ENCODE data around the gene RHOC. TPM values are rescaled to one million over a fixed set of nuclear protein-coding genes. Genes with fewer than 3 reads are reported as not detected.

Gene RHOC
- total RNA-seq, 4 donors from 2014 or later = 222 to 374 (median 324) TPM

DNA sequence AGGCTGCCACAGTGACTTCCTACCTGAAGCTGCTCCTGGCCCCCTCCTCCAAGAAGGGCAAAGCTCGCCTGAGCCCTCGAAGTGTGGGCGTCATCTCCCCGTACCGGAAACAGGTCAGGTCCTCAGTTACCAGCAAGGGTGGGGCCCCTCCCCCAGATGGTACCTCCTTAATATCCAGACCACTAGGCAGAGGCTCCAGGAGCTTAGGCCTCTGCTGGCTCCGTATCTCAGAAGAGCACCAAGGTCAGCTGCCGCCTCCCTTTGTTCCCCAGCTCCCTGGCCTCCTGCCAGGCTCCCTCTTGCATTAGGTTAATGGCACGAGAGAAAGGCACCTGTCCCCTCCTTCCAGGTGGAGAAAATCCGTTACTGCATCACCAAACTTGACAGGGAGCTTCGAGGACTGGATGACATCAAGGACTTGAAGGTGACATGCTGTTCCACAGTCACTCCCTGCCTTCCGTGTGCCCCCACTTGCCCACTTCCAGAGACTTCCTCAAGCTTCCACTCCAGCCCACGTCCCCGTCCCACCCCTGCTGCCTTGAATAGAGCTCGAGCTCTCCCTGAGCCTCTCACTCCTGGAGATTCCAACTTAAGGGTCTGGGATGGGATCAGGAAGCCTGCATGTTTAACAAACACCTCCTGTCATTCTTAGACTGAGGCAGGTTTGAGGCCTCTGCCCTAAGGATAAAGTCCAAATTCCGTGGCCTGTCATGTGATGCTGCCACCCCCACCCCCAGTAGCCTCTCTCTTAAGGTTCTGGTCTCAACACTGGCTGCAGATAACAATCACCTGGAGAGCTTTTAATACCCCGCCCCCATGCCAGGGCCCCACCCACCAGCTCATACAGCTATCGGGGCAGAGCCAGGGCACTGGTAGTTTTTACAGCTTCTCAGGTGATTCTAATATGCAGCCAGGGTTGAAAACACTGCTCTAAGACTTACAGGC, 8.3 kb downstream of the RHOC start:
- Histone ChIP-seq H3K4me1 (peaks cover 58 to 61% (median 60%) of the 10 kb centered on the region in 4 donors), H3K27me3 (no peaks in the 10 kb centered on the region), H3K4me3 (no peak overlapping the region), H3K9me3 (no peaks in the 10 kb centered on the region), H3K27ac (replicated peaks in 1 of 4) (peak overlapping the region; percentile 97 to 100 (median 98)), H3K36me3 (peaks cover 6 to 88% (median 75%) of the 10 kb centered on the region in 4 donors)
- DNase-seq (ENCODE audit: extremely low spot score) = no peak
- TF ChIP-seq, protein P1, sequence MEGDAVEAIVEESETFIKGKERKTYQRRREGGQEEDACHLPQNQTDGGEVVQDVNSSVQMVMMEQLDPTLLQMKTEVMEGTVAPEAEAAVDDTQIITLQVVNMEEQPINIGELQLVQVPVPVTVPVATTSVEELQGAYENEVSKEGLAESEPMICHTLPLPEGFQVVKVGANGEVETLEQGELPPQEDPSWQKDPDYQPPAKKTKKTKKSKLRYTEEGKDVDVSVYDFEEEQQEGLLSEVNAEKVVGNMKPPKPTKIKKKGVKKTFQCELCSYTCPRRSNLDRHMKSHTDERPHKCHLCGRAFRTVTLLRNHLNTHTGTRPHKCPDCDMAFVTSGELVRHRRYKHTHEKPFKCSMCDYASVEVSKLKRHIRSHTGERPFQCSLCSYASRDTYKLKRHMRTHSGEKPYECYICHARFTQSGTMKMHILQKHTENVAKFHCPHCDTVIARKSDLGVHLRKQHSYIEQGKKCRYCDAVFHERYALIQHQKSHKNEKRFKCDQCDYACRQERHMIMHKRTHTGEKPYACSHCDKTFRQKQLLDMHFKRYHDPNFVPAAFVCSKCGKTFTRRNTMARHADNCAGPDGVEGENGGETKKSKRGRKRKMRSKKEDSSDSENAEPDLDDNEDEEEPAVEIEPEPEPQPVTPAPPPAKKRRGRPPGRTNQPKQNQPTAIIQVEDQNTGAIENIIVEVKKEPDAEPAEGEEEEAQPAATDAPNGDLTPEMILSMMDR (IDR thresholded peaks at IDR 0.05) = no peak
- no peak for TF ChIP-seq EP300 (IDR thresholded peaks at IDR 0.05)
- peak in 1 of 2 donors; percentile 24 for TF ChIP-seq POLR2AphosphoS5 (IDR thresholded peaks at IDR 0.05)
- no peak for TF ChIP-seq POLR2A (IDR thresholded peaks at IDR 0.05; ENCODE audit: low read depth)
- intact Hi-C loops (cut with DNase I) = no loop called here
- WGBS = 57% methylated on average over 11 of the region's 17 CpGs

DNA sequence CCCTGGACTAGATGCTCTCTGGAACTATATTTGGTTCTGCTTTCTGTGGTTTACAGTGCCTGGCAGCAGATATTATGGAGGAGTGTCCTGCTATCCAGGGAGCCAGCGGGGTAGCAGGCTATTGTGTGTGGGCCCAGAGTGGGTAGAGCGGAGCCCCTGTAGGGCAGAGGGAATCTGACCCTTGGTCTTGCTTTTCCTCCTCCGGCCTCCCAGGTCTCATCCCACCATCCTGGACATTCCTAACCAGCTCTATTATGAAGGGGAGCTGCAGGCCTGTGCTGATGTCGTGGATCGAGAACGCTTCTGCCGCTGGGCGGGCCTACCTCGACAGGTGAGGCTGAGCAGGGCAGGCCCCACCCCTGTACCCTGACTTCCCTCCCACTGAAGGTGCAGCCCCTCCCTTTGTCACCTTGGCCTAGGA, 9.1 kb downstream of the RHOC start:
- WGBS = 89% methylated on average over 5 of the region's 9 CpGs
- H3K4me3 ChIP-seq = no peak overlapping the region
- DNase-seq (ENCODE audit: extremely low spot score) = no peak
- intact Hi-C loops (cut with DNase I) = no loop called here
- TF ChIP-seq POLR2AphosphoS5 (IDR thresholded peaks at IDR 0.05) = peak in 1 of 2 donors; percentile 34
- TF ChIP-seq POLR2A (IDR thresholded peaks at IDR 0.05; ENCODE audit: low read depth) = no peak
- H3K9me3 ChIP-seq = no peaks in the 10 kb centered on the region
- peaks cover 14 to 88% (median 76%) of the 10 kb centered on the region in 4 donors for H3K36me3 ChIP-seq
- H3K4me1 ChIP-seq = peaks cover 50 to 52% (median 51%) of the 10 kb centered on the region in 4 donors
- H3K27me3 ChIP-seq = no peaks in the 10 kb centered on the region
- H3K27ac ChIP-seq (replicated peaks in 1 of 4) = peak overlapping the region in 3 of 4 donors; percentile 98 to 100 (median 98)

DNA sequence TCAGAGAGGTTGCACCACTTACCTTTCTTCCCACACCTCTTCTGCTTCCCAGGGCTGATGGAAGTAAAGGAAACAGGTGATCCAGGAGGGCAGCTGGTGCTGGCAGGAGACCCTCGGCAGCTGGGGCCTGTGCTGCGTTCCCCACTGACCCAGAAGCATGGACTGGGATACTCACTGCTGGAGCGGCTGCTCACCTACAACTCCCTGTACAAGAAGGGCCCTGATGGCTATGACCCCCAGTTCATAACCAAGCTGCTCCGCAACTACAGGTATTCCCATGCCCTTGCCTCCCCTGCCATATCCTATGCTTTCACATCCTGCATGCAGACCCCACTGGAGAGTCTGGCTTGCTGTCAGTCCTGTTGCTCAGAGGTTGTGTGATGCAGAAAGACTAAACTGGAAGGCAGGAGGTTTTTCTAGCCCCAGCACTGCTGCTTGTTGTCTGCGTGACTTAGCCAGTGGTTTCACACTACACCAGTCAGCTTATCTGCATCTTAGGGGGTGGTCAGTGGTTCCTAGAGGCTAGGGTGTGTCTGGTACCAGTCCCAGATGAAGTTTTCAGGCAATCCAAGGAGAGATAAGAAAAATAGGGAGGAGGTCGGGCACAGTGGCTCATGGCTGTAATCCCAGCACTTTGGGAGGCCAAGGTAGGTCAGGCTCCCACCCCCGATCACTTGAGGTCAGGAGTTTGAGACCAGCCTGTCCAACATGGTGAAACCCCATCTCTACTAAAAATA, 10.2 kb downstream of the RHOC start:
- TF ChIP-seq EP300 (IDR thresholded peaks at IDR 0.05) (no peak), POLR2AphosphoS5 (IDR thresholded peaks at IDR 0.05) (no peak), POLR2A (IDR thresholded peaks at IDR 0.05; ENCODE audit: low read depth) (no peak)
- TF ChIP-seq, protein P1 (IDR thresholded peaks at IDR 0.05) = no peak
- peaks cover 18 to 88% (median 77%) of the 10 kb centered on the region in 4 donors for H3K36me3 ChIP-seq
- H3K9me3 ChIP-seq = no peaks in the 10 kb centered on the region
- H3K4me3 ChIP-seq = no peak overlapping the region
- no peaks in the 10 kb centered on the region for H3K27me3 ChIP-seq
- WGBS = 92% methylated on average over 7 of the region's 7 CpGs
- no peak overlapping the region for H3K27ac ChIP-seq (replicated peaks in 1 of 4)
- H3K4me1 ChIP-seq = peaks cover 39 to 42% (median 41%) of the 10 kb centered on the region in 4 donors
- DNase-seq (ENCODE audit: extremely low spot score) = no peak
- intact Hi-C loops (cut with DNase I) = no loop called here

DNA sequence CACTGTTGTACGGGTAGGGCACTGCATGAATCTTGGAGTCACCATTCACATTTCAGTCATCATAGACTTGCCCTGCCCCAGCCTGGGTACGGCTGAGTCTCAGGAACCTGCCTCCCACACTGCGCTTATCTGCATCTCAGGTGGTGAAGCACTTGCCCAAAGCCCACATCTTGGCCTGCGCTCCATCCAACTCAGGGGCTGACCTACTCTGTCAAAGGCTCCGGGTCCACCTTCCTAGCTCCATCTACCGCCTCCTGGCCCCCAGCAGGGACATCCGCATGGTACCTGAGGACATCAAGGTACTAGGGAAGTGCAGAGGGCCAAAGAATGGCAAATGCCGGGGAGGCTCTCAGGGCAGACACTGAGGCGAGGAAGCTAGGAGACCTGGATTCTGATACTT, 11.7 kb downstream of the RHOC start:
- Histone ChIP-seq H3K27ac (replicated peaks in 1 of 4) (no peak overlapping the region), H3K9me3 (no peaks in the 10 kb centered on the region), H3K4me1 (peaks cover 25 to 27% (median 26%) of the 10 kb centered on the region in 4 donors), H3K4me3 (no peak overlapping the region), H3K36me3 (peaks cover 28 to 92% (median 87%) of the 10 kb centered on the region in 4 donors), H3K27me3 (no peaks in the 10 kb centered on the region)
- WGBS = 98% methylated on average over 9 of the region's 9 CpGs
- DNase-seq (ENCODE audit: extremely low spot score) = no peak
- intact Hi-C loops (cut with DNase I) = no loop called here
- TF ChIP-seq POLR2AphosphoS5 (IDR thresholded peaks at IDR 0.05) = no peak
- TF ChIP-seq EP300 (IDR thresholded peaks at IDR 0.05) = no peak
- TF ChIP-seq POLR2A (IDR thresholded peaks at IDR 0.05; ENCODE audit: low read depth) = no peak
- TF ChIP-seq, protein P1 (IDR thresholded peaks at IDR 0.05) = no peak
